Glutamatergic neuron (in vitro differentiated cells): ENCODE measurements around the gene FGL2. TPM values are rescaled to one million over a fixed set of nuclear protein-coding genes. Genes with fewer than 3 reads are reported as not detected.
"Not testable (repeated sequence)": the region's sequence is repeated elsewhere in the genome, so short reads cannot be mapped to it uniquely, and the experiment has no call there.

ENCODE experiments used
- DNase-seq: peaks from one replicate; pipeline ENCODE4 v3.0.0; 2022
- H3K27ac Mint-ChIP-seq: one replicate; pipeline ENCODE4 v1.8.0; 2020; ENCODE audit warnings: mild to moderate bottlenecking, mixed read lengths, inconsistent platforms; ENCODE audit not compliant: unreplicated experiment
- H3K27me3 Mint-ChIP-seq: one replicate; pipeline ENCODE4 v1.8.0; 2020; ENCODE audit warnings: mild to moderate bottlenecking, moderate library complexity, mixed read lengths, inconsistent platforms; ENCODE audit not compliant: unreplicated experiment
- H3K36me3 Mint-ChIP-seq: one replicate; pipeline ENCODE4 v1.8.0; 2020; ENCODE audit warnings: mild to moderate bottlenecking, mixed read lengths, inconsistent platforms; ENCODE audit not compliant: unreplicated experiment
- H3K4me1 Mint-ChIP-seq: one replicate; pipeline ENCODE4 v1.8.0; 2020; ENCODE audit warnings: mild to moderate bottlenecking, low read depth, mixed read lengths, inconsistent platforms; ENCODE audit not compliant: unreplicated experiment
- H3K4me3 Mint-ChIP-seq: one replicate; pipeline ENCODE4 v1.8.0; 2020; ENCODE audit warnings: mild to moderate bottlenecking, mixed read lengths, inconsistent platforms; ENCODE audit not compliant: unreplicated experiment
- H3K9me3 Mint-ChIP-seq: one replicate; pipeline ENCODE4 v1.8.0; 2020; ENCODE audit warnings: mild to moderate bottlenecking, moderate library complexity, mixed read lengths, inconsistent platforms; ENCODE audit not compliant: unreplicated experiment
- total RNA-seq: library from RNA; stranded (reverse); fragmentation: NEBNext Ultra II Directional; extraction: Animal tissue kit (Norgen Biotek cat#: 25700); gene quantifications from one replicate; pipeline ENCODE4 v1.2.1, GENCODE V29; 2021; ENCODE audit not compliant: unreplicated experiment
- TF ChIP-seq, protein P1 (sequence below): fragments of 200-600 bp; sonication (generic); IDR thresholded peaks from one replicate; pipeline ENCODE4 v1.5.0; 2021; ENCODE audit not compliant: partially characterized antibody, unreplicated experiment

Gene FGL2
- total RNA-seq, 1 donor from 2014 or later: not detected

- Mint-ChIP-seq H3K27me3 (peaks cover 2% of the 10 kb centered on the region), H3K4me3 (no peak overlapping the region), H3K9me3 (no peaks in the 10 kb centered on the region), H3K4me1 (no peaks in the 10 kb centered on the region), H3K36me3 (no peaks in the 10 kb centered on the region), H3K27ac (no peak overlapping the region)
- DNase-seq: no peak
- TF ChIP-seq, protein P1, sequence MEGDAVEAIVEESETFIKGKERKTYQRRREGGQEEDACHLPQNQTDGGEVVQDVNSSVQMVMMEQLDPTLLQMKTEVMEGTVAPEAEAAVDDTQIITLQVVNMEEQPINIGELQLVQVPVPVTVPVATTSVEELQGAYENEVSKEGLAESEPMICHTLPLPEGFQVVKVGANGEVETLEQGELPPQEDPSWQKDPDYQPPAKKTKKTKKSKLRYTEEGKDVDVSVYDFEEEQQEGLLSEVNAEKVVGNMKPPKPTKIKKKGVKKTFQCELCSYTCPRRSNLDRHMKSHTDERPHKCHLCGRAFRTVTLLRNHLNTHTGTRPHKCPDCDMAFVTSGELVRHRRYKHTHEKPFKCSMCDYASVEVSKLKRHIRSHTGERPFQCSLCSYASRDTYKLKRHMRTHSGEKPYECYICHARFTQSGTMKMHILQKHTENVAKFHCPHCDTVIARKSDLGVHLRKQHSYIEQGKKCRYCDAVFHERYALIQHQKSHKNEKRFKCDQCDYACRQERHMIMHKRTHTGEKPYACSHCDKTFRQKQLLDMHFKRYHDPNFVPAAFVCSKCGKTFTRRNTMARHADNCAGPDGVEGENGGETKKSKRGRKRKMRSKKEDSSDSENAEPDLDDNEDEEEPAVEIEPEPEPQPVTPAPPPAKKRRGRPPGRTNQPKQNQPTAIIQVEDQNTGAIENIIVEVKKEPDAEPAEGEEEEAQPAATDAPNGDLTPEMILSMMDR: no peak
These were observed 39.1 kb upstream of the FGL2 start for GRCh38 chr7:77238703-77239136.

DNA sequence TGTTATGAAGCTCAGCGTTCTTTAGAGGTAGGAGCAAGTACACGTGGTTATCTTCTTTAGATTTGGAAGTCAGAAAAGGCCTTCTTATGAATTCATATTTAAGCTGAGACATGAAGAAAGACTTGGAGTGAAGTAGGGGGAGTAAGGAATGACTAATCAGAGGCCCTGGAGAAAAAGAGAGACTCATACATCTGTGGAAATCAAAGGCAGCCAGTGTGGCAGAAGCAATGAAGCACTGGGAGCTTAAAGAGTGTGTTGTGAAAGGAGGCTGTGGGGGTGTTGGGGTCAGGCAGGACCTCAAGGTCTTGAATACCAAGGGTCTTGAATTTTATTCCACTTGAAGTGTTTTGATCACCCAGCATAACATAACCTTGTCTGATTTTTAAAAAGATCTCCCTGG, 35.7 kb upstream of the FGL2 start:
- Mint-ChIP-seq H3K27ac (no peak overlapping the region), H3K4me1 (no peaks in the 10 kb centered on the region), H3K36me3 (no peaks in the 10 kb centered on the region), H3K27me3 (peaks cover 4% of the 10 kb centered on the region), H3K9me3 (peaks cover 2% of the 10 kb centered on the region), H3K4me3 (no peak overlapping the region)
- TF ChIP-seq, protein P1: no peak
- DNase-seq: no peak

DNA sequence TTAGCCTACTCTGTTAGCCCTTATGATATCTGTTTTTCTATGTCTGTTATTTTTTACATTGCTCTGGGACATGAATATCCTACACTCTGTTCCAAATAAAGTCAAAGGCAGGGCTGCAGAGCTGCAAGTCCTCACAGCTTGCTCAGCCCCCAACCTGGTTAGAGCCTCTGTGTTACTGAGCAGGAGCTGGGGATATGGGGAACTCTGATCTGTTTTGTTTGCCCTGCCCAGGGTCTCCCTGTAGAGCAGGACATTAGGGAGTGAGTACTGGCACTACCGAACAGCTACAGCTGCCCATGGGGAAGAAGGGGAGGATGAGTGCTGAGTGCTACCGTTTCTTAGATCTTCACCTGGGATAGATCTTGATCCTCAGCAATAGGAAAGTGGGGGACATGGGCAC, 32.8 kb upstream of the FGL2 start:
- H3K9me3 Mint-ChIP-seq: peaks cover 2% of the 10 kb centered on the region
- TF ChIP-seq, protein P1: no peak
- no peaks in the 10 kb centered on the region for H3K4me1 Mint-ChIP-seq
- H3K27ac Mint-ChIP-seq: no peak overlapping the region
- peaks cover 2% of the 10 kb centered on the region for H3K27me3 Mint-ChIP-seq
- no peak overlapping the region for H3K4me3 Mint-ChIP-seq
- no peaks in the 10 kb centered on the region for H3K36me3 Mint-ChIP-seq
- DNase-seq: no peak

DNA sequence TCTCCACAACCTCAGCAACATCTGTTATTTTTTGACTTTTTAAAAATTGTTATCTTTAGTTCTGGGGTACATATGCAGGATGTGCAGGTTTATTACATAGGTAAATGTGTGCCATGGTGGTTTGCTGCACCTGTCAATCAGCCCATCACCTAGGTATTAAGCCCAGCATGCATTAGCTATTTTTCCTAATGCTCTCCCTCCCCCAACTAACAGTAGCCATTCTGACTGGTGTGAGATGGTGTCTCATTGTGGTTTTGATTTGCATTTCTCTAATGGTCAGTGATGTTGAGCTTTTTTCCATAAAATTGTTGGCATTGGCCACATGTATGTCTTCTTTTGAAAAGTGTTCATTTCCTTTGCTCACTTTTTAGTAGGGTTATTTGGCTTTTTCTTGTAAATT, 29.2 kb upstream of the FGL2 start:
- not testable (repeated sequence) for DNase-seq, H3K4me1 Mint-ChIP-seq, H3K9me3 Mint-ChIP-seq, H3K27me3 Mint-ChIP-seq, H3K36me3 Mint-ChIP-seq, H3K4me3 Mint-ChIP-seq, H3K27ac Mint-ChIP-seq

DNA sequence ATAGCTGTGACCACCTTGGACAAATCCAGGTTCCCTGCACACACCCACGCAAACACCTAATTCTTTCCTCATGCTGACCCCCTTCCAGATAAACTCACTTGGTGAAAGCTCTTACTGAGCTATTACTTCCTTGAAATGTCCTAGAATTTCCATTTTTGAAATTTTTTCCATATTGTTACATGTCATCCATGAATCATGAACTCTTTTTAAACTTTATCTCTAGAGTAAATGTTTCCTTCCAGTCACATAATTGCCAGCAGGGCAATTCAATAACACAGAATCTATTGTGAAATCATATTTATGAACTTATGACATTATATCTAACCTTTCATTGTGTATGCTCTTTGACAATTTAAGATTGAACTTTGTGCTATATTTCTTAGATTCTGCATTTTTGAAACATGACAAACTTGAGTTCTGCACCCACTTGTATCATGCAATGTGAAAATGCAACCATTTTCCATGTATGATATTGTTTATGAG, 26.8 kb upstream of the FGL2 start:
- H3K4me3 Mint-ChIP-seq: no peak overlapping the region
- TF ChIP-seq, protein P1: no peak
- H3K27ac Mint-ChIP-seq: no peak overlapping the region
- no peaks in the 10 kb centered on the region for H3K4me1 Mint-ChIP-seq
- H3K27me3 Mint-ChIP-seq: no peaks in the 10 kb centered on the region
- no peak for DNase-seq
- H3K36me3 Mint-ChIP-seq: no peaks in the 10 kb centered on the region
- peaks cover 2% of the 10 kb centered on the region for H3K9me3 Mint-ChIP-seq
